AG04450 (cell line): ENCODE measurements around the gene SMIM45.

Experiments used
- CTCF ChIA-PET: fragments of 300-600, 350-600 bp; formaldehyde crosslinking; extraction: SDS; loops from one replicate; lab custom pipeline; 2022; ENCODE audit warnings: antibody characterized with exemption, inconsistent platforms; lab: Charles Lee
- POLR2A ChIA-PET: fragments of 350-600 bp; formaldehyde crosslinking; extraction: SDS; loops from one replicate; lab custom pipeline; 2021; ENCODE audit warnings: antibody characterized with exemption, inconsistent platforms; lab: Yijun Ruan, JAX
- DNase-seq: peaks from one replicate; pipeline ENCODE4 v3.0.0-alpha.2; 2011; ENCODE audit warnings: low read depth, low spot score
- H3K27ac ChIP-seq: one replicate; pipeline ENCODE4 v1.5.1; 2012; ENCODE audit warnings: low read depth, low read length, control low read depth
- H3K27me3 ChIP-seq: one replicate; pipeline ENCODE4 v1.6.0; 2012; ENCODE audit warnings: low read length; ENCODE audit not compliant: control insufficient read depth, insufficient read depth
- H3K4me3 ChIP-seq: 2 replicates; pipeline ENCODE4 v1.5.1; 2011; ENCODE audit warnings: mild to moderate bottlenecking, low read depth, low read length, control low read depth
- H3K9me3 ChIP-seq: 2 replicates; pipeline ENCODE4 v1.5.1; 2012; ENCODE audit warnings: low read length; ENCODE audit not compliant: control insufficient read depth, insufficient read depth
- TF ChIP-seq, protein P1 (sequence below): IDR thresholded peaks from 2 replicates; pipeline ENCODE4 v1.5.1; 2011; ENCODE audit warnings: low read depth, low read length, control low read depth, inconsistent platforms

Gene SMIM45

DNA sequence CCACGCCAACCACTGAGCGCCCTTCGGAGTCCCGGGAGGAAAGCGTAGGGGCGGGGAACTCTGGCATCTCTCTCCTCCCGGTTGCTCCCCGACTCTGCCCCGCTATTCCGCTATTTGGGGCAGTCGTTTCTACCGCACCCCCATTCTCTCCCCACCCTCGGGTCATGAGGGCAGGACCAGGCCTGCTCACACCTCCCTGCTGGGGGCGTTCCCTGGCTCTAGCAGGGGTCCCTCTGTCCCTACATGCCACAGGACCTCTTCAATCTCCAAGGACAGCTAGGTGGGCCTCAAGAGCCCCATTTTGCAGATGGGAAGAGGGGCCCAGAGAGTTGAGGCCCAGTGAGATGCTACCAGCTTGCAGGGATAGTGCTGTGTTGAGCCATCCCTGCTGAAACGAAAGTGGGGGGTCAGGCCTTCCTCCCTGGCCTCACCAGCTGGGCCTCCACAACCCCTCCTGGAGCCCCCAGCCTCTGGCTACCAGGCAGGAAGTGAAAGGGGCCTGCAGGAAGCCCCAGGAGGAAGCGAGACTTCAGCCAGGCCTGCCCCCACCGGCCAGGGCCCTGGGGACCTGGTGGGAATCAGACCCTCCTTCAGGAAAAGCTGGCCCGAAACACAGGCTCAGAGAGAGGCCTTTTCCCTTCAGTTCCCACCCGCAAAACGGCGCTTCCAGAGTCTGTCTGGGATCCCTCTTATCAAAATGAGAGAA, 31.5 kb upstream of the SMIM45 start:
- CTCF ChIA-PET: interaction anchor here (1.6 to 1.7 kb wide), 2 partner anchors 21 to 223 kb away, joined by 5 read pairs; no protein-coding TSS in a partner anchor
- H3K4me3 ChIP-seq: no peak overlapping the region
- TF ChIP-seq, protein P1, sequence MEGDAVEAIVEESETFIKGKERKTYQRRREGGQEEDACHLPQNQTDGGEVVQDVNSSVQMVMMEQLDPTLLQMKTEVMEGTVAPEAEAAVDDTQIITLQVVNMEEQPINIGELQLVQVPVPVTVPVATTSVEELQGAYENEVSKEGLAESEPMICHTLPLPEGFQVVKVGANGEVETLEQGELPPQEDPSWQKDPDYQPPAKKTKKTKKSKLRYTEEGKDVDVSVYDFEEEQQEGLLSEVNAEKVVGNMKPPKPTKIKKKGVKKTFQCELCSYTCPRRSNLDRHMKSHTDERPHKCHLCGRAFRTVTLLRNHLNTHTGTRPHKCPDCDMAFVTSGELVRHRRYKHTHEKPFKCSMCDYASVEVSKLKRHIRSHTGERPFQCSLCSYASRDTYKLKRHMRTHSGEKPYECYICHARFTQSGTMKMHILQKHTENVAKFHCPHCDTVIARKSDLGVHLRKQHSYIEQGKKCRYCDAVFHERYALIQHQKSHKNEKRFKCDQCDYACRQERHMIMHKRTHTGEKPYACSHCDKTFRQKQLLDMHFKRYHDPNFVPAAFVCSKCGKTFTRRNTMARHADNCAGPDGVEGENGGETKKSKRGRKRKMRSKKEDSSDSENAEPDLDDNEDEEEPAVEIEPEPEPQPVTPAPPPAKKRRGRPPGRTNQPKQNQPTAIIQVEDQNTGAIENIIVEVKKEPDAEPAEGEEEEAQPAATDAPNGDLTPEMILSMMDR: no peak

DNA sequence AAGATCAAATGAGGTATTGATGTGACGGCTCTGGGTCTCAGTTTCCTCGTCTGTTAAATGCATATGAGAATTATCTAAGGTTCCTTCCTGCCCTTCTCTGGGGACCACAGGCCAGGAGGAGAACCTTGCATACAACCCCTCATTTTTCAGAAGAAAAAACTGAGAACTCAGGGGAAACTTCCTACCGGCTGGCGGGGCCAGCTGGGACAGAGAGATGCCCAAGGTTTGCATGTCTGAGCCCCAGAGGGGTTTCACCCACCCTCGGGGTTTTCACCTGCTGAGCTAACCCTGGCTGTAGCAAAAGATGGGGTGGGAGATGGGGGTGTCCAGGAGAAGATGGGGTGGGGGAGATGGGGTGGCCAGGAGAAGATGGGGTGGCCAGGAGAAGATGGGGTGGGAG, 29.6 kb upstream of the SMIM45 start:
- DNase-seq: no peak
- ChIA-PET CTCF (interaction anchor here (1.2 kb wide), 1 partner anchor 177 kb away, joined by 4 read pairs; no protein-coding TSS in a partner anchor), POLR2A (no interaction called here)
- TF ChIP-seq, protein P1: no peak
- Histone ChIP-seq H3K27ac (no peak overlapping the region), H3K27me3 (peaks cover 15% of the 10 kb centered on the region), H3K4me3 (no peak overlapping the region), H3K9me3 (peaks cover 4% of the 10 kb centered on the region; the same call in 1 of the 2 replicates)

More for the DNA sequence above, 31.5 kb upstream of the SMIM45 start:
- H3K27ac ChIP-seq: no peak overlapping the region
- DNase-seq: no peak
- POLR2A ChIA-PET: no interaction called here
- peaks cover 27% of the 10 kb centered on the region for H3K27me3 ChIP-seq
- peaks cover 4% of the 10 kb centered on the region; the same call in 1 of the 2 replicates for H3K9me3 ChIP-seq

DNA sequence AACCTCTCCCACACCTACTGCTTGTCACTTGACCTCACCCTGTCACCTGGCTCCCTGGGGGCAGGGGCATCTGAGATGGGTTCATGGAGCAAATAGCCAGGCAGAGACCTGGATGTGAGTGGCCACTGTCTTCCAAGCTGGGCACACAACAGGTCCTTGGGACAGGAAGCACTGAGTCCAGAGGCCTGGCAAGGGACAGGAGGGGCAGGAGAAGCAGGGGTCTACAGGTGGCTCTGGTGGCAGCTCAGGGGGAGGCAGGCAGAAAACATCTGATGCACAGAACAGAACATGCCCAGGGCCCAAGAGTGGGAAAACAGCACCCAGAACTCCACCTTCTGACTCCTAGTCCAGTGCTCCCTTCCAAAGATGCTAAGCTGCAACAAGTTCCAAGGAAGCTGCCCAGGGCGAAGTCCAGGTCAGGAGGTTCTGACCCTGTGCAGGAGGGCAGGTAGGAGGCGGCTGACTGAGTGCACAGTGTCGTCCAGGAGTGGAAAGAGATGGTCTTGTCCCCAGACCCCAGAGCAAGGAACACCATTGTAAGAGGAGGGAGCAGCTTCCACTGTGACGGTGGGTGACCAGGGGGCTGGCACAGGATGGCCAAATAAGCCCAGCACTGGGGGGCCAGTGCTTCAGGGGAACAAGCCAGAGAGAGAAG, 28.9 kb upstream of the SMIM45 start:
- CTCF ChIA-PET: interaction anchor here (0.8 to 1.2 kb wide), 2 partner anchors 18 to 177 kb away, joined by 3 to 4 read pairs; no protein-coding TSS in a partner anchor
- TF ChIP-seq, protein P1: no peak
- POLR2A ChIA-PET: no interaction called here

DNA sequence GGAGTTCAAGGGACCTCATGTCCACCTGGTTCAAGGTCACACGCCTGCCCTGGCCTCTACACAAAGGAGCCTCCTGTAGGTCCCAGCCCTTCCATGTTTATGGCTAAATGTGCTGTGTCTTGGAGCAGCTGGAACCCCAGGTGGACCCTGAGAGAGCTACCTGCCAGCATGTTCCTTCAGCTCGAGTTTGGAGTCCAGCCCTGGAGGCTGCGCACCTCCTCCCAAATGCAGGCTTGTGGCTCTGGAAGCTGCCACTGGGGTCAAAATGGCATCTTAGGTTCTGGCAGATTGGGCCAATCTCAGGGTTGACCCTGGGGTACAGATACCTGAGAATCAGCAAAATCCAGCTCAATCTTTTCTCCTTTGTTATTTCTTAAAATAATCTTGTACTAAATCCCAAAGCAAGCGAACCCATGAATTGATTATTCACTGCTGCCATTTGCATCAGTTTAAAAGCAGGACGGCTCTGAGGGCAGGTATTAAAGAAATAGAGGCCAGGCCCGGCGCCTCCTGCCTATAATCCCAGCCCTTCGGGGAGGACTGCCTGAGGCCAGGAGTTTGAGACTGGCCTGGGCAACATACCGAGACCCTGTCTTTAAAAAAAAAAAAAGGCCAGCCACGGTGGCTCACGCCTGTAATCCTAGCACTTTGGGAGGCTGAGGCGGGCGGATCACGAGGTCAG, 28.2 kb upstream of the SMIM45 start:
- POLR2A ChIA-PET: no interaction called here
- DNase-seq: no peak
- CTCF ChIA-PET: interaction anchor here (0.8 to 4.2 kb wide), 2 partner anchors 17 to 177 kb away, joined by 3 to 22 read pairs; no protein-coding TSS in a partner anchor

More for the DNA sequence above, 28.9 kb upstream of the SMIM45 start:
- Histone ChIP-seq H3K4me3 (no peak overlapping the region), H3K27me3 (peaks cover 12% of the 10 kb centered on the region), H3K9me3 (peaks cover 4% of the 10 kb centered on the region; the same call in 1 of the 2 replicates), H3K27ac (no peak overlapping the region)
- no peak for DNase-seq

More for the DNA sequence above, 28.2 kb upstream of the SMIM45 start:
- Histone ChIP-seq H3K27me3 (peaks cover 12% of the 10 kb centered on the region), H3K27ac (no peak overlapping the region), H3K9me3 (peaks cover 4% of the 10 kb centered on the region; the same call in 1 of the 2 replicates), H3K4me3 (no peak overlapping the region)
- TF ChIP-seq, protein P1: no peak
